Liver (tissue), 9 donors: ENCODE data around the gene ORC3. TPM values are rescaled to one million over a fixed set of nuclear protein-coding genes. Genes with fewer than 3 reads are reported as not detected.

Source experiments
- DNase-seq: peaks from one replicate; pipeline ENCODE4 v3.0.0-alpha.2; 2017; ENCODE audit warnings: low spot score
- H3K27ac ChIP-seq, 2 donors: one replicate each; pipeline ENCODE4 v1.7.0; 2013; ENCODE audit warnings: inconsistent platforms in 2 of 2, low read length in 2 of 2, control low read depth in 1 of 2, low read depth in 1 of 2, mild to moderate bottlenecking in 1 of 2
- H3K27me3 ChIP-seq, 4 donors: one replicate each; pipeline versions ENCODE4 v1.6.1 to v1.7.0; 2013; ENCODE audit warnings: low read length in 3 of 4, inconsistent platforms in 1 of 4, mild to moderate bottlenecking in 1 of 4, moderate library complexity in 1 of 4; ENCODE audit not compliant: control insufficient read depth in 4 of 4, insufficient read depth in 4 of 4
- H3K36me3 ChIP-seq, 4 donors: one replicate each; pipeline versions ENCODE4 v1.6.1 to v1.7.0; 2013; ENCODE audit warnings: low read length in 3 of 4, mild to moderate bottlenecking in 3 of 4, low read depth in 1 of 4, moderate library complexity in 1 of 4; ENCODE audit not compliant: control insufficient read depth in 4 of 4, insufficient read depth in 3 of 4
- H3K4me1 ChIP-seq, 4 donors: one replicate each; pipeline versions ENCODE4 v1.6.1 to v1.7.0; 2013; ENCODE audit warnings: low read length in 3 of 4, mild to moderate bottlenecking in 3 of 4, moderate library complexity in 1 of 4; ENCODE audit not compliant: control insufficient read depth in 4 of 4, insufficient read depth in 4 of 4
- H3K4me3 ChIP-seq, 3 donors: one replicate each; pipeline versions ENCODE4 v1.6.1 to v1.7.0; 2013; ENCODE audit warnings: low read length in 3 of 3, control low read depth in 1 of 3, low read depth in 1 of 3, mild to moderate bottlenecking in 1 of 3
- H3K9ac ChIP-seq, 2 donors: one replicate each; pipeline ENCODE4 v1.7.0; 2013; ENCODE audit warnings: low read length in 2 of 2, mild to moderate bottlenecking in 2 of 2, moderate library complexity in 2 of 2, control low read depth in 1 of 2, low read depth in 1 of 2
- H3K9me3 ChIP-seq, 4 donors: one replicate each; pipeline versions ENCODE4 v1.6.1 to v1.7.0; 2013; ENCODE audit warnings: low read length in 3 of 4; ENCODE audit not compliant: control insufficient read depth in 4 of 4
- CTCF ChIP-seq: fragments of 150-350 bp; IDR thresholded peaks from 2 replicates; pipeline ENCODE4 v1.5.1; 2017; ENCODE audit warnings: improper control_type of control experiment, low read depth, low read length; ENCODE audit not compliant: missing input control
- EGR1 ChIP-seq, 2 donors: IDR thresholded peaks; 2 replicates each; pipeline ENCODE4 v1.6.1; 2016 to 2018; ENCODE audit warnings: antibody characterized with exemption in 2 of 2, low read depth in 2 of 2
- FOXA1 ChIP-seq: IDR thresholded peaks from 2 replicates; pipeline ENCODE4 v1.6.1; 2016; ENCODE audit warnings: antibody characterized with exemption
- FOXA2 ChIP-seq: IDR thresholded peaks from 2 replicates; pipeline ENCODE4 v1.6.1; 2016; ENCODE audit warnings: antibody characterized with exemption
- GABPA ChIP-seq, 2 donors: IDR thresholded peaks in 1 of 2; conservative IDR thresholded peaks in 1 of 2; 2 replicates each; pipeline ENCODE4 v1.6.1; 2016; ENCODE audit warnings: antibody characterized with exemption in 2 of 2, mild to moderate bottlenecking in 1 of 2, moderate library complexity in 1 of 2
- HNF4A ChIP-seq, 2 donors: conservative IDR thresholded peaks; 2 replicates each; pipeline ENCODE4 v1.6.1; 2016; ENCODE audit warnings: antibody characterized with exemption in 2 of 2, mild to moderate bottlenecking in 2 of 2
- HNF4G ChIP-seq: IDR thresholded peaks from 2 replicates; pipeline ENCODE4 v1.6.1; 2016; ENCODE audit warnings: antibody characterized with exemption
- JUND ChIP-seq, 2 donors: IDR thresholded peaks; 2 replicates each; pipeline ENCODE4 v1.6.1; 2016; ENCODE audit warnings: antibody characterized with exemption in 2 of 2
- MAX ChIP-seq: IDR thresholded peaks from 2 replicates; pipeline ENCODE4 v1.6.1; 2016; ENCODE audit warnings: antibody characterized with exemption
- NR2F2 ChIP-seq: IDR thresholded peaks from 2 replicates; pipeline ENCODE4 v1.6.1; 2016; ENCODE audit warnings: antibody characterized with exemption
- RAD21 ChIP-seq, 2 donors: IDR thresholded peaks; 2 replicates each; pipeline ENCODE4 v1.6.1; 2016; ENCODE audit warnings: antibody characterized with exemption in 2 of 2, mild to moderate bottlenecking in 2 of 2
- REST ChIP-seq: IDR thresholded peaks from 2 replicates; pipeline ENCODE4 v1.6.1; 2016; ENCODE audit warnings: antibody characterized with exemption, mild to moderate bottlenecking
- RXRA ChIP-seq, 2 donors: IDR thresholded peaks; 2 replicates each; pipeline ENCODE4 v1.6.1; 2017 to 2018; ENCODE audit warnings: antibody characterized with exemption in 2 of 2, mild to moderate bottlenecking in 1 of 2
- SP1 ChIP-seq: IDR thresholded peaks from 2 replicates; pipeline ENCODE4 v1.6.1; 2018; ENCODE audit warnings: antibody characterized with exemption, mild to moderate bottlenecking
- TAF1 ChIP-seq: conservative IDR thresholded peaks from 2 replicates; pipeline ENCODE4 v1.6.1; 2016; ENCODE audit warnings: antibody characterized with exemption, mild to moderate bottlenecking
- YY1 ChIP-seq: IDR thresholded peaks from 2 replicates; pipeline ENCODE4 v1.6.1; 2016; ENCODE audit warnings: antibody characterized with exemption, mild to moderate bottlenecking
- ZBTB33 ChIP-seq: IDR thresholded peaks from 2 replicates; pipeline ENCODE4 v1.6.1; 2016; ENCODE audit warnings: antibody characterized with exemption
- whole genome bisulfite sequencing: extraction: QIAGEN DNeasy Blood & Tissue Kit; methylation state at CpG from one replicate; pipeline ENCODE4 v1.1.7; 2013; 5-methylcytosine and 5-hydroxymethylcytosine counted together
- polyA plus RNA-seq, 2 donors: library from polyadenylated mRNA; stranded (reverse) in 1 of 2; unstranded in 1 of 2; fragments of 200-250 nt in 1 of 2; fragments of >200 nt in 1 of 2; fragmentation: Nextera tagmentation in 1 of 2; extraction: Ambion mirVana in 1 of 2; gene quantifications; one replicate each; pipeline versions ENCODE4 v1.2.1 to v1.2.3, GENCODE V29; 2013 to 2015
- total RNA-seq, 2 donors: library from RNA; depleted of rRNA; stranded (reverse); fragments of >200 nt; gene quantifications; one replicate each; pipeline ENCODE4 v1.2.3, GENCODE V29; 2014
- donor health status: healthy.
- donor health status: healthy.
- donor health status: healthy.
- donor health status: healthy.
- donor health status: healthy.

Gene ORC3
- total and polyA plus RNA-seq, 4 donors, result 5.2 to 14.5 (median 10.5) TPM

GRCh38 chr6:87669051-87669450, 79.1 kb downstream of the ORC3 start:
- H3K27me3 ChIP-seq, result no peaks in the 10 kb centered on the region
- H3K9me3 ChIP-seq, result no peaks in the 10 kb centered on the region
- no peaks in the 10 kb centered on the region for H3K36me3 ChIP-seq
- no peak for TF ChIP-seq HNF4G
- no peak for TF ChIP-seq GABPA (IDR thresholded peaks at IDR 0.05 in 1 of 2, conservative IDR thresholded peaks at IDR 0.05 in 1 of 2)
- TF ChIP-seq REST, result no peak
- no peak for TF ChIP-seq FOXA1
- no peak for TF ChIP-seq RXRA (IDR thresholded peaks at IDR 0.05)
- no peak for TF ChIP-seq CTCF
- H3K4me1 ChIP-seq, result peaks cover 17 to 47% (median 30%) of the 10 kb centered on the region in 4 donors
- H3K27ac ChIP-seq, result no peak overlapping the region
- no peak overlapping the region for H3K9ac ChIP-seq
- 72% methylated on average over 3 of the region's 3 CpGs for WGBS
- no peak for DNase-seq
- no peak overlapping the region for H3K4me3 ChIP-seq

GRCh38 chr6:87670707-87671106, 80.8 kb downstream of the ORC3 start:
- peak overlapping the region; percentile 93 to 97 for H3K27ac ChIP-seq
- peaks cover 17 to 42% (median 27%) of the 10 kb centered on the region in 4 donors for H3K4me1 ChIP-seq
- H3K4me3 ChIP-seq, result no peak overlapping the region
- no peaks in the 10 kb centered on the region for H3K27me3 ChIP-seq
- TF ChIP-seq YY1 (no peak), SP1 (no peak), FOXA1 (no peak), HNF4A (conservative IDR thresholded peaks at IDR 0.05) (no peak), JUND (IDR thresholded peaks at IDR 0.05) (no peak), HNF4G (no peak), TAF1 (no peak), RAD21 (IDR thresholded peaks at IDR 0.05) (no peak)
- WGBS, result 38% methylated on average over 2 of the region's 2 CpGs
- no peak overlapping the region for H3K9ac ChIP-seq
- no peak for DNase-seq
- H3K36me3 ChIP-seq, result peaks cover 0 to 6% (median 5%) of the 10 kb centered on the region in 4 donors
- no peaks in the 10 kb centered on the region for H3K9me3 ChIP-seq

- H3K27ac ChIP-seq, result peak overlapping the region; percentile 93 to 97
- peak overlapping the region in 1 of 2 donors; percentile 71 for H3K9ac ChIP-seq
- TF ChIP-seq FOXA2 (peak; percentile 79), RAD21 (IDR thresholded peaks at IDR 0.05) (peak; percentile 59 to 67), SP1 (peak; percentile 94), EGR1 (IDR thresholded peaks at IDR 0.05; ENCODE audit: low read depth in 2 of 2) (peak in 1 of 2 donors; percentile 69), TAF1 (peak; percentile 36), HNF4A (conservative IDR thresholded peaks at IDR 0.05) (peak; percentile 96), ZBTB33 (peak; percentile 87), HNF4G (peak; percentile 86), NR2F2 (peak; percentile 90), YY1 (peak; percentile 87), JUND (IDR thresholded peaks at IDR 0.05) (peak; percentile 96 to 98), GABPA (IDR thresholded peaks at IDR 0.05 in 1 of 2, conservative IDR thresholded peaks at IDR 0.05 in 1 of 2) (peak in 1 of 2 donors; percentile 58), MAX (peak; percentile 81), FOXA1 (peak; percentile 36)
These were observed 81.7 kb downstream of the ORC3 start for GRCh38 chr6:87671555-87672029.

More at GRCh38 chr6:87671555-87672029, 81.7 kb downstream of the ORC3 start:
- H3K9me3 ChIP-seq, result no peaks in the 10 kb centered on the region
- H3K4me1 ChIP-seq, result peaks cover 16 to 42% (median 25%) of the 10 kb centered on the region in 4 donors
- no peak for DNase-seq
- peaks cover 0 to 6% (median 6%) of the 10 kb centered on the region in 4 donors for H3K36me3 ChIP-seq
- H3K4me3 ChIP-seq, result no peak overlapping the region
- no peaks in the 10 kb centered on the region for H3K27me3 ChIP-seq
- 34% methylated on average over 6 of the region's 6 CpGs for WGBS
